Endometrium (tissue), 2 donors: ENCODE data around the gene ZNF512.
"Not testable (repeated sequence)": the region's sequence is repeated elsewhere in the genome, so short reads cannot be mapped to it uniquely, and the experiment has no call there.

ENCODE experiments used
- FAIRE-seq: peaks from 2 replicates; lab custom pipeline; 2012; peaks lifted over from hg19 to GRCh38; lab: Jason Lieb, UNC
- donor health status: control.
- donor health status: control.

ZNF512 gene

GRCh38 chr2:27583390-27583915 is 611 bp downstream of the ZNF512 start:
- no peak for FAIRE-seq

- FAIRE-seq, result no peak
Measured at GRCh38 chr2:27584597-27584996, 1.8 kb downstream of the ZNF512 start.

- no peak for FAIRE-seq
Measured at GRCh38 chr2:27587025-27587424, 4.2 kb downstream of the ZNF512 start.

- FAIRE-seq, result no peak
Measured at GRCh38 chr2:27588308-27588707, 5.5 kb downstream of the ZNF512 start.

- FAIRE-seq, result no peak
Measured at GRCh38 chr2:27591745-27592144, 8.9 kb downstream of the ZNF512 start.

GRCh38 chr2:27593240-27593639 is 10.4 kb downstream of the ZNF512 start:
- FAIRE-seq, result no peak

- not testable (repeated sequence) for FAIRE-seq
Measured at GRCh38 chr2:27594020-27594703, 11.3 kb downstream of the ZNF512 start.

- FAIRE-seq, result not testable (repeated sequence)
Measured at GRCh38 chr2:27595412-27595811, 12.6 kb downstream of the ZNF512 start.

- FAIRE-seq, result no peak
Measured at GRCh38 chr2:27596627-27597026, 13.8 kb downstream of the ZNF512 start.

GRCh38 chr2:27606611-27607010 is 23.8 kb downstream of the ZNF512 start:
- FAIRE-seq, result no peak

- no peak for FAIRE-seq
Measured at GRCh38 chr2:27613985-27614384, 31.1 kb downstream of the ZNF512 start.

- no peak for FAIRE-seq
Measured at GRCh38 chr2:27615316-27615715, 32.5 kb downstream of the ZNF512 start.

- no peak for FAIRE-seq
Measured at GRCh38 chr2:27621524-27621923, 38.7 kb downstream of the ZNF512 start.

GRCh38 chr2:27622921-27623384 is 40.1 kb downstream of the ZNF512 start:
- no peak for FAIRE-seq

- no peak for FAIRE-seq
Measured at GRCh38 chr2:27624943-27625342, 42.1 kb downstream of the ZNF512 start.

GRCh38 chr2:27626323-27626722 is 43.5 kb downstream of the ZNF512 start:
- not testable (repeated sequence) for FAIRE-seq

- not testable (repeated sequence) for FAIRE-seq
Measured at GRCh38 chr2:27626921-27627320, 44.1 kb downstream of the ZNF512 start.

- no peak for FAIRE-seq
Measured at GRCh38 chr2:27627963-27628766, 45.3 kb downstream of the ZNF512 start.

GRCh38 chr2:27628767-27629709 is 46.2 kb downstream of the ZNF512 start, which contains the start of the genes CCDC121 and GPN1:
Gene CCDC121 (minus strand): TSS chr2:27629012. CDS start chr2:27627799, 1,213 bp downstream.
Gene GPN1 (plus strand): TSS chr2:27629050. CDS start chr2:27629059, 9 bp downstream.
- FAIRE-seq, result no peak

- not testable (repeated sequence) for FAIRE-seq
Measured at GRCh38 chr2:27630257-27630656, 47.4 kb downstream of the ZNF512 start.

- FAIRE-seq, result no peak
Measured at GRCh38 chr2:27634291-27634690, 51.4 kb downstream of the ZNF512 start.

- no peak for FAIRE-seq
Measured at GRCh38 chr2:27636766-27637165, 53.9 kb downstream of the ZNF512 start.
